Measurements from ENCODE around the gene NACAD. TPM values are rescaled to one million over a fixed set of nuclear protein-coding genes. Genes with fewer than 3 reads are reported as not detected.
A peak's percentile ranks its signal among the peaks of the same experiment; 100 is the strongest.

NACAD gene
- total and polyA plus RNA-seq, 4 experiments from 2014 or later: not detected

GRCh38 chr7:45107356-45107755, 18.6 kb upstream of the NACAD start:
- H3K36me3 Mint-ChIP-seq: peaks cover 36 to 65% of the 10 kb centered on the region in 2 donors
- no peaks in the 10 kb centered on the region for H3K27me3 ChIP-seq (ENCODE audit: insufficient read depth, low read length)
- intact Hi-C loops (cut with micrococcal nuclease): no loop called here
- H3K4me1 Mint-ChIP-seq: peaks cover 26 to 63% (median 40%) of the 10 kb centered on the region in 4 donors
- H3K9me3 ChIP-seq (ENCODE audit: control insufficient read depth in 1 of 2, low read length in 2 of 2): no peaks in the 10 kb centered on the region
- H3K4me1 ChIP-seq (ENCODE audit: insufficient read depth, low read length): peaks cover 50% of the 10 kb centered on the region
- ChIA-PET POLR2A (ENCODE audit: partially characterized antibody) (no interaction called here), CTCF (ENCODE audit: partially characterized antibody) (no interaction called here)
- peaks cover 0 to 1% of the 10 kb centered on the region in 2 donors for H3K27me3 Mint-ChIP-seq
- H3K4me3 ChIP-seq (ENCODE audit: low read length in 2 of 2): no peak overlapping the region
- peak overlapping the region; percentile 25 to 97 (median 64) for H3K27ac Mint-ChIP-seq
- peaks cover 0 to 4% (median 0%) of the 10 kb centered on the region in 8 donors for H3K9me3 Mint-ChIP-seq
- peak overlapping the region in 4 of 8 donors; percentile 33 to 72 (median 53) for H3K4me3 Mint-ChIP-seq
- H3K36me3 ChIP-seq (ENCODE audit: insufficient read depth, low read length): peaks cover 71% of the 10 kb centered on the region
- no peak overlapping the region for H3K27ac ChIP-seq (ENCODE audit: low read depth, low read length)
- no peak for DNase-seq

- Mint-ChIP-seq H3K36me3 (peaks cover 36 to 70% of the 10 kb centered on the region in 2 donors), H3K4me3 (peak overlapping the region in 2 of 8 donors; percentile 57 to 72)
- POLR2A ChIA-PET (ENCODE audit: partially characterized antibody): no interaction called here
Observed at GRCh38 chr7:45106820-45107219, 18.1 kb upstream of the NACAD start.

GRCh38 chr7:45105588-45106188, 16.9 kb upstream of the NACAD start:
- Mint-ChIP-seq H3K27me3 (no peaks in the 10 kb centered on the region), H3K4me1 (peaks cover 20 to 47% (median 30%) of the 10 kb centered on the region in 4 donors), H3K9me3 (no peaks in the 10 kb centered on the region), H3K27ac (no peak overlapping the region), H3K36me3 (peaks cover 40 to 69% of the 10 kb centered on the region in 2 donors), H3K4me3 (no peak overlapping the region)
- CTCF ChIA-PET (ENCODE audit: partially characterized antibody): interaction anchor here (1.4 kb wide), 1 partner anchor 30 kb away, joined by 5 read pairs; no protein-coding TSS in a partner anchor
- H3K4me3 ChIP-seq (ENCODE audit: low read length in 2 of 2): no peak overlapping the region
- no peaks in the 10 kb centered on the region for H3K27me3 ChIP-seq (ENCODE audit: insufficient read depth, low read length)
- intact Hi-C loops (cut with micrococcal nuclease): no loop called here
- H3K9me3 ChIP-seq (ENCODE audit: control insufficient read depth in 1 of 2, low read length in 2 of 2): no peaks in the 10 kb centered on the region
- peaks cover 87% of the 10 kb centered on the region for H3K36me3 ChIP-seq (ENCODE audit: insufficient read depth, low read length)
- H3K4me1 ChIP-seq (ENCODE audit: insufficient read depth, low read length): peaks cover 43% of the 10 kb centered on the region
- no peak overlapping the region for H3K27ac ChIP-seq (ENCODE audit: low read depth, low read length)
- POLR2A ChIA-PET (ENCODE audit: partially characterized antibody): no interaction called here
- no peak for DNase-seq

More at GRCh38 chr7:45106820-45107219, 18.1 kb upstream of the NACAD start:
- H3K9me3 Mint-ChIP-seq: peaks cover 0 to 4% (median 0%) of the 10 kb centered on the region in 8 donors
- no peak for DNase-seq
- H3K27me3 Mint-ChIP-seq: peaks cover 0 to 1% of the 10 kb centered on the region in 2 donors
- H3K36me3 ChIP-seq (ENCODE audit: insufficient read depth, low read length): peaks cover 76% of the 10 kb centered on the region
- CTCF ChIA-PET (ENCODE audit: partially characterized antibody): no interaction called here
- peak overlapping the region; percentile 2 for H3K27ac ChIP-seq (ENCODE audit: low read depth, low read length)
- no peaks in the 10 kb centered on the region for H3K27me3 ChIP-seq (ENCODE audit: insufficient read depth, low read length)
- H3K4me3 ChIP-seq (ENCODE audit: low read length in 2 of 2): no peak overlapping the region
- H3K4me1 ChIP-seq (ENCODE audit: insufficient read depth, low read length): peaks cover 45% of the 10 kb centered on the region
- H3K4me1 Mint-ChIP-seq: peaks cover 25 to 57% (median 37%) of the 10 kb centered on the region in 4 donors
- H3K27ac Mint-ChIP-seq: peak overlapping the region in 2 of 7 donors; percentile 23 to 36
- intact Hi-C loops (cut with micrococcal nuclease): no loop called here
- H3K9me3 ChIP-seq (ENCODE audit: control insufficient read depth in 1 of 2, low read length in 2 of 2): no peaks in the 10 kb centered on the region

- intact Hi-C loops (cut with micrococcal nuclease): no loop called here
- peaks cover 36% of the 10 kb centered on the region for H3K4me1 ChIP-seq (ENCODE audit: insufficient read depth, low read length)
- no peak overlapping the region for H3K27ac ChIP-seq (ENCODE audit: low read depth, low read length)
- H3K4me3 ChIP-seq (ENCODE audit: low read length in 2 of 2): no peak overlapping the region
- peaks cover 94% of the 10 kb centered on the region for H3K36me3 ChIP-seq (ENCODE audit: insufficient read depth, low read length)
- POLR2A ChIA-PET (ENCODE audit: partially characterized antibody): interaction anchor here (0.8 to 1.3 kb wide), 3 partner anchors 18 to 78 kb away, joined by 3 to 4 read pairs (median 3); no protein-coding TSS in a partner anchor
- no peaks in the 10 kb centered on the region for H3K27me3 ChIP-seq (ENCODE audit: insufficient read depth, low read length)
- Mint-ChIP-seq H3K27me3 (no peaks in the 10 kb centered on the region), H3K27ac (no peak overlapping the region), H3K9me3 (no peaks in the 10 kb centered on the region), H3K36me3 (peaks cover 40 to 70% of the 10 kb centered on the region in 2 donors), H3K4me1 (peaks cover 16 to 40% (median 24%) of the 10 kb centered on the region in 4 donors), H3K4me3 (no peak overlapping the region)
- DNase-seq: no peak
- H3K9me3 ChIP-seq (ENCODE audit: control insufficient read depth in 1 of 2, low read length in 2 of 2): no peaks in the 10 kb centered on the region
- CTCF ChIA-PET (ENCODE audit: partially characterized antibody): interaction anchor here (0.8 to 1.4 kb wide), 2 partner anchors 31 to 132 kb away, joined by 3 to 5 read pairs; no protein-coding TSS in a partner anchor
Observed at GRCh38 chr7:45104844-45105587, 16.2 kb upstream of the NACAD start.

GRCh38 chr7:45103958-45104843, 15.4 kb upstream of the NACAD start:
- H3K9me3 Mint-ChIP-seq: no peaks in the 10 kb centered on the region
- CTCF ChIA-PET (ENCODE audit: partially characterized antibody): interaction anchor here (0.5 to 1.4 kb wide), 3 partner anchors 31 to 131 kb away, joined by 3 to 5 read pairs (median 4); no protein-coding TSS in a partner anchor
- Histone ChIP-seq H3K4me1 (ENCODE audit: insufficient read depth, low read length) (peaks cover 28% of the 10 kb centered on the region), H3K27ac (ENCODE audit: low read depth, low read length) (no peak overlapping the region), H3K27me3 (ENCODE audit: insufficient read depth, low read length) (no peaks in the 10 kb centered on the region), H3K36me3 (ENCODE audit: insufficient read depth, low read length) (peaks cover 100% of the 10 kb centered on the region), H3K4me3 (ENCODE audit: low read length in 2 of 2) (no peak overlapping the region), H3K9me3 (ENCODE audit: control insufficient read depth in 1 of 2, low read length in 2 of 2) (no peaks in the 10 kb centered on the region)
- H3K27me3 Mint-ChIP-seq: no peaks in the 10 kb centered on the region
- H3K4me1 Mint-ChIP-seq: peaks cover 14 to 36% (median 21%) of the 10 kb centered on the region in 4 donors
- peaks cover 43 to 75% of the 10 kb centered on the region in 2 donors for H3K36me3 Mint-ChIP-seq
- POLR2A ChIA-PET (ENCODE audit: partially characterized antibody): interaction anchor here (0.8 to 1.3 kb wide), 4 partner anchors 17 to 125 kb away, joined by 3 to 4 read pairs (median 3); partner anchors contain the start of gene MYO1G
- no peak overlapping the region for H3K4me3 Mint-ChIP-seq
- DNase-seq: no peak
- peak overlapping the region in 1 of 7 donors; percentile 15 for H3K27ac Mint-ChIP-seq
- intact Hi-C loops (cut with micrococcal nuclease): no loop called here

GRCh38 chr7:45102785-45103712, 14.3 kb upstream of the NACAD start:
- no peak overlapping the region for H3K4me3 Mint-ChIP-seq
- ChIA-PET CTCF (ENCODE audit: partially characterized antibody) (interaction anchor here (0.5 kb wide), 1 partner anchor 69 kb away, joined by 4 read pairs; no protein-coding TSS in a partner anchor), POLR2A (ENCODE audit: partially characterized antibody) (interaction anchor here (1.3 to 1.4 kb wide), 2 partner anchors 9 to 124 kb away, joined by 3 read pairs; partner anchors contain the start of genes MYO1G and TBRG4)
- H3K27ac ChIP-seq (ENCODE audit: low read depth, low read length): no peak overlapping the region
- H3K9me3 Mint-ChIP-seq: no peaks in the 10 kb centered on the region
- no peaks in the 10 kb centered on the region for H3K9me3 ChIP-seq (ENCODE audit: control insufficient read depth in 1 of 2, low read length in 2 of 2)
- H3K36me3 Mint-ChIP-seq: peaks cover 34 to 69% of the 10 kb centered on the region in 2 donors
- H3K4me3 ChIP-seq (ENCODE audit: low read length in 2 of 2): no peak overlapping the region
- H3K27me3 ChIP-seq (ENCODE audit: insufficient read depth, low read length): no peaks in the 10 kb centered on the region
- no peaks in the 10 kb centered on the region for H3K27me3 Mint-ChIP-seq
- no peak for DNase-seq
- peaks cover 17% of the 10 kb centered on the region for H3K4me1 ChIP-seq (ENCODE audit: insufficient read depth, low read length)
- peaks cover 9 to 25% (median 11%) of the 10 kb centered on the region in 4 donors for H3K4me1 Mint-ChIP-seq
- peaks cover 91% of the 10 kb centered on the region for H3K36me3 ChIP-seq (ENCODE audit: insufficient read depth, low read length)
- H3K27ac Mint-ChIP-seq: peak overlapping the region in 1 of 7 donors; percentile 15
- intact Hi-C loops (cut with micrococcal nuclease): no loop called here
